WTC11 (cell line): ENCODE data around the gene ZNF609. TPM values are rescaled to one million over a fixed set of nuclear protein-coding genes. Genes with fewer than 3 reads are reported as not detected.

ENCODE experiments used
- ATAC-seq: fragments of 200-7000 bp; cut with Tn5 transposase; 2 replicates; pipeline ENCODE4 v1.10.0; 2021; ENCODE audit warnings: mild to moderate bottlenecking, moderate library complexity
- CTCF ChIA-PET: fragments of 300-600 bp; sonication (Branson Sonifier 250); formaldehyde crosslinking; loops from one replicate; lab custom pipeline; 2021; ENCODE audit warnings: antibody characterized with exemption; lab: Charles Lee
- POLR2A ChIA-PET: fragments of 350-600 bp; sonication (Branson Sonifier 250); formaldehyde crosslinking; loops from one replicate; lab custom pipeline; 2021; ENCODE audit warnings: antibody characterized with exemption; lab: Charles Lee
- DNase-seq: peaks from one replicate; pipeline ENCODE4 v3.0.0; 2021; ENCODE audit warnings: low spot score
- H3K27ac Mint-ChIP-seq: 2 replicates; pipeline ENCODE4 v1.8.0; 2021; ENCODE audit warnings: mixed read lengths
- H3K27me3 Mint-ChIP-seq: 2 replicates; pipeline ENCODE4 v1.8.0; 2021; ENCODE audit warnings: low read depth, mild to moderate bottlenecking, moderate library complexity, mixed read lengths
- H3K36me3 Mint-ChIP-seq: 2 replicates; pipeline ENCODE4 v1.8.0; 2021; ENCODE audit warnings: mixed read lengths
- H3K4me1 Mint-ChIP-seq: 2 replicates; pipeline ENCODE4 v1.8.0; 2022; ENCODE audit warnings: mixed read lengths
- H3K4me3 Mint-ChIP-seq: 2 replicates; pipeline ENCODE4 v1.8.0; 2021; ENCODE audit warnings: mild to moderate bottlenecking, moderate library complexity, mixed read lengths
- H3K9me3 Mint-ChIP-seq: 2 replicates; pipeline ENCODE4 v1.8.0; 2021; ENCODE audit warnings: mixed read lengths
- CREB1 ChIP-seq: sonication (generic); formaldehyde crosslinking; IDR thresholded peaks from 2 replicates; pipeline ENCODE4 v1.8.0; 2023; ENCODE audit warnings: mild to moderate bottlenecking, missing genetic modification reagents
- FOXP1 ChIP-seq: sonication (generic); formaldehyde crosslinking; IDR thresholded peaks from 2 replicates; pipeline ENCODE4 v1.8.0; 2022; ENCODE audit warnings: missing genetic modification reagents, mild to moderate bottlenecking, moderate library complexity, borderline replicate concordance
- GABPB1 ChIP-seq: sonication (generic); formaldehyde crosslinking; IDR thresholded peaks from 2 replicates; pipeline ENCODE4 v1.8.1; 2023; ENCODE audit warnings: mild to moderate bottlenecking, missing genetic modification reagents
- MXD4 ChIP-seq: fragments of 250-450 bp; sonication (Bioruptor Pico); IDR thresholded peaks from 2 replicates; pipeline ENCODE4 v1.8.0; 2021; ENCODE audit warnings: mild to moderate bottlenecking, moderate library complexity, borderline replicate concordance
- NFYB ChIP-seq: sonication (generic); formaldehyde crosslinking; conservative IDR thresholded peaks from 2 replicates; pipeline ENCODE4 v1.8.0; 2022; ENCODE audit warnings: low read depth, missing genetic modification reagents
- NR1H2 ChIP-seq: sonication (generic); formaldehyde crosslinking; IDR thresholded peaks from 2 replicates; pipeline ENCODE4 v1.9.0; 2021; ENCODE audit warnings: mild to moderate bottlenecking, moderate library complexity, missing genetic modification reagents
- PRRX2 ChIP-seq: fragments of 250-450 bp; sonication (Bioruptor Pico); IDR thresholded peaks from 2 replicates; pipeline ENCODE4 v1.8.0; 2021; ENCODE audit warnings: mild to moderate bottlenecking
- RORB ChIP-seq: fragments of 250-450 bp; sonication (Bioruptor Pico); IDR thresholded peaks from 2 replicates; pipeline ENCODE4 v1.9.0; 2021; ENCODE audit warnings: mild to moderate bottlenecking
- SP1 ChIP-seq: sonication (generic); formaldehyde crosslinking; conservative IDR thresholded peaks from 2 replicates; pipeline ENCODE4 v1.8.1; 2022; ENCODE audit warnings: missing genetic modification reagents
- TEAD4 ChIP-seq: sonication (generic); formaldehyde crosslinking; IDR thresholded peaks from 2 replicates; pipeline ENCODE4 v1.8.0; 2022; ENCODE audit warnings: mild to moderate bottlenecking, missing genetic modification reagents
- TP53 ChIP-seq: sonication (generic); formaldehyde crosslinking; IDR thresholded peaks from 2 replicates; pipeline ENCODE4 v1.8.1; 2023; ENCODE audit warnings: mild to moderate bottlenecking, missing genetic modification reagents
- ZNF138 ChIP-seq: sonication (generic); formaldehyde crosslinking; conservative IDR thresholded peaks from 2 replicates; pipeline ENCODE4 v1.8.1; 2022; ENCODE audit warnings: mild to moderate bottlenecking, moderate library complexity, missing genetic modification reagents
- ZNF416 ChIP-seq: fragments of 250-450 bp; sonication (Bioruptor Pico); IDR thresholded peaks from 2 replicates; pipeline ENCODE4 v1.9.0; 2021; ENCODE audit warnings: mild to moderate bottlenecking, inconsistent platforms
- ZNF423 ChIP-seq: fragments of 250-450 bp; sonication (Bioruptor Pico); IDR thresholded peaks from 2 replicates; pipeline ENCODE4 v2.1.2; 2022; ENCODE audit warnings: mild to moderate bottlenecking, moderate library complexity
- total RNA-seq: library from RNA; stranded (reverse); gene quantifications from 3 replicates; pipeline ENCODE4 v1.2.3, GENCODE V29; 2021
- TF ChIP-seq, protein P1 (sequence below): sonication (generic); formaldehyde crosslinking; IDR thresholded peaks from 2 replicates; pipeline ENCODE4 v1.8.1; 2023; ENCODE audit warnings: mild to moderate bottlenecking, moderate library complexity, missing genetic modification reagents
- TF ChIP-seq, protein P2 (sequence below): sonication (generic); formaldehyde crosslinking; IDR thresholded peaks from 2 replicates; pipeline ENCODE4 v1.8.0; 2022; ENCODE audit warnings: missing genetic modification reagents
- TF ChIP-seq, protein P3 (sequence below): sonication (generic); formaldehyde crosslinking; IDR thresholded peaks from 2 replicates; pipeline ENCODE4 v1.8.1; 2022; ENCODE audit warnings: low read depth, mild to moderate bottlenecking, moderate library complexity, missing genetic modification reagents, borderline replicate concordance
- TF ChIP-seq, protein P4 (sequence below): sonication (generic); formaldehyde crosslinking; IDR thresholded peaks from 2 replicates; pipeline ENCODE4 v1.8.1; 2022; ENCODE audit warnings: mild to moderate bottlenecking, missing genetic modification reagents, moderate library complexity, borderline replicate concordance
- TF ChIP-seq, protein P5 (sequence below): sonication (generic); formaldehyde crosslinking; IDR thresholded peaks from 2 replicates; pipeline ENCODE4 v1.8.1; 2023; ENCODE audit warnings: mild to moderate bottlenecking, missing genetic modification reagents, moderate library complexity
- TF ChIP-seq, protein P6 (sequence below): sonication (generic); formaldehyde crosslinking; IDR thresholded peaks from 2 replicates; pipeline ENCODE4 v1.8.0; 2023; ENCODE audit warnings: mild to moderate bottlenecking, missing genetic modification reagents
- TF ChIP-seq, protein P7 (sequence below): sonication (generic); formaldehyde crosslinking; IDR thresholded peaks from 2 replicates; pipeline ENCODE4 v1.8.0; 2022; ENCODE audit warnings: mild to moderate bottlenecking, missing genetic modification reagents

Gene ZNF609
- total RNA-seq, 1 experiment from 2014 or later, result 47.4 TPM

DNA sequence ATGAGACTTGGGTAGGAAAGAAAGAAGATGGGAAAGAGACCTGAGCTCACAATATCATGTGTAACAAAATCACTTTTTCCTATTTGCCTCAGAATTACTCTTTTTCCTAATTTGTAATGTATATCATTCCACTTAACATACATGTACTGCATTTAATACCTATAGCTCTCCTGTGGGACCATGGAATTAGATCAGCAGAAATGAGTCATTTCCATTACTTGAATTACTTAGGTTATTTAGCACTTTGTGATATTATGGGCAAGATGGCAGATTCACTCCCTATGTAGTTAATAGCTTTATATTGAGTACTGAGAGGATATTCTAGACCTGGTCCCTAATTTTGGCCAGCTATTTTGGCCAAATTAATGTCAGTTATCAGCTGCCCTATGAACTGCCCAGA is 70.5 kb downstream of the ZNF609 start (continued):
- TF ChIP-seq, protein P1, sequence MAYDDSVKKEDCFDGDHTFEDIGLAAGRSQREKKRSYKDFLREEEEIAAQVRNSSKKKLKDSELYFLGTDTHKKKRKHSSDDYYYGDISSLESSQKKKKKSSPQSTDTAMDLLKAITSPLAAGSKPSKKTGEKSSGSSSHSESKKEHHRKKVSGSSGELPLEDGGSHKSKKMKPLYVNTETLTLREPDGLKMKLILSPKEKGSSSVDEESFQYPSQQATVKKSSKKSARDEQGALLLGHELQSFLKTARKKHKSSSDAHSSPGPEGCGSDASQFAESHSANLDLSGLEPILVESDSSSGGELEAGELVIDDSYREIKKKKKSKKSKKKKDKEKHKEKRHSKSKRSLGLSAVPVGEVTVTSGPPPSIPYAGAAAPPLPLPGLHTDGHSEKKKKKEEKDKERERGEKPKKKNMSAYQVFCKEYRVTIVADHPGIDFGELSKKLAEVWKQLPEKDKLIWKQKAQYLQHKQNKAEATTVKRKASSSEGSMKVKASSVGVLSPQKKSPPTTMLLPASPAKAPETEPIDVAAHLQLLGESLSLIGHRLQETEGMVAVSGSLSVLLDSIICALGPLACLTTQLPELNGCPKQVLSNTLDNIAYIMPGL, result no peak

DNA sequence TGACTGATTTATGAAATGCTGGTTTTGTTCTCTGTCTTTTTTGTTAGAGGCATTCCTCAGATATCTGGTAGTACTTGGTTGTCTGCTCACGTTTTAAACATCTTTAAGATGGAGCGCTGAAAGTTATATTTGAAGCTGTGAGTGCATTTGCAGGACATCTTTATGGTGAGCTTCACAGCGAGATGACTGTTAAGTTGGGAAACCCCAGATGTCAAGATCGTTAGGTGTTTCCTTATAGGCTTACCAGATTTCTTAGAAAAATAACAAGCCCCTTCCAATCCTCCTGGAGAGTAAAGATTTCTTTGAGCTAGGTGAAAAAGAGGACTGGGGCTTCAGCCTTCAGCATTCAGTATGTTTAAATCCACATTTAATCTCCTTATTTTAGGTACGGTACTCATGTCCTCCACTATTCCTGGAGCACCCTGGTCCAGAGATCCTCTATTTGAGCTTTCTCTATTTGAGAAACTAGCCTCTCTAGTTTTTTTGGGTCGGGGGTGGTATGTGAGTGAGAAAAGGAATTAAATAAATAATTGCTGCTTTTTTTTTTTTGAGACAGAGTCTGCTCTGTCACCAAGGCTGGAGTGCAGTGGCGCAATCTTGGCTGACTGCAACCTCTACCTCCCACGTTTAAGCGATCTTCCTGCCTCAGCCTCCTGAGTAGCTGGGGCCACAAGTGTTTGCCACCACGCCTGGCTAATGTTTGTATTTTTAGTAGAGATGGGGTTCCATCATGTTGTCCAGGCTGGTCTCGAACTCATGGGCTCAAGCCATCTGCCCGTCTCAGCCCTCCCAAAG is 72.3 kb downstream of the ZNF609 start:
- H3K4me1 Mint-ChIP-seq, result peaks cover 5% of the 10 kb centered on the region
- DNase-seq, result no peak
- no peaks in the 10 kb centered on the region for H3K27me3 Mint-ChIP-seq
- no peak for TF ChIP-seq TP53 (CRISPR knock-in tag)
- no peak for TF ChIP-seq TEAD4 (CRISPR knock-in tag)
- no peak for TF ChIP-seq GABPB1 (CRISPR knock-in tag)
- TF ChIP-seq, protein P2, sequence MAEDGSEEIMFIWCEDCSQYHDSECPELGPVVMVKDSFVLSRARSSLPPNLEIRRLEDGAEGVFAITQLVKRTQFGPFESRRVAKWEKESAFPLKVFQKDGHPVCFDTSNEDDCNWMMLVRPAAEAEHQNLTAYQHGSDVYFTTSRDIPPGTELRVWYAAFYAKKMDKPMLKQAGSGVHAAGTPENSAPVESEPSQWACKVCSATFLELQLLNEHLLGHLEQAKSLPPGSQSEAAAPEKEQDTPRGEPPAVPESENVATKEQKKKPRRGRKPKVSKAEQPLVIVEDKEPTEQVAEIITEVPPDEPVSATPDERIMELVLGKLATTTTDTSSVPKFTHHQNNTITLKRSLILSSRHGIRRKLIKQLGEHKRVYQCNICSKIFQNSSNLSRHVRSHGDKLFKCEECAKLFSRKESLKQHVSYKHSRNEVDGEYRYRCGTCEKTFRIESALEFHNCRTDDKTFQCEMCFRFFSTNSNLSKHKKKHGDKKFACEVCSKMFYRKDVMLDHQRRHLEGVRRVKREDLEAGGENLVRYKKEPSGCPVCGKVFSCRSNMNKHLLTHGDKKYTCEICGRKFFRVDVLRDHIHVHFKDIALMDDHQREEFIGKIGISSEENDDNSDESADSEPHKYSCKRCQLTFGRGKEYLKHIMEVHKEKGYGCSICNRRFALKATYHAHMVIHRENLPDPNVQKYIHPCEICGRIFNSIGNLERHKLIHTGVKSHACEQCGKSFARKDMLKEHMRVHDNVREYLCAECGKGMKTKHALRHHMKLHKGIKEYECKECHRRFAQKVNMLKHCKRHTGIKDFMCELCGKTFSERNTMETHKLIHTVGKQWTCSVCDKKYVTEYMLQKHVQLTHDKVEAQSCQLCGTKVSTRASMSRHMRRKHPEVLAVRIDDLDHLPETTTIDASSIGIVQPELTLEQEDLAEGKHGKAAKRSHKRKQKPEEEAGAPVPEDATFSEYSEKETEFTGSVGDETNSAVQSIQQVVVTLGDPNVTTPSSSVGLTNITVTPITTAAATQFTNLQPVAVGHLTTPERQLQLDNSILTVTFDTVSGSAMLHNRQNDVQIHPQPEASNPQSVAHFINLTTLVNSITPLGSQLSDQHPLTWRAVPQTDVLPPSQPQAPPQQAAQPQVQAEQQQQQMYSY (CRISPR knock-in tag), result no peak
- no peak for TF ChIP-seq PRRX2 (CRISPR knock-in tag)
- TF ChIP-seq ZNF423, result no peak
- no peak for TF ChIP-seq SP1
- TF ChIP-seq ZNF138 (CRISPR knock-in tag), result no peak
- TF ChIP-seq ZNF416 (CRISPR knock-in tag), result no peak
- TF ChIP-seq RORB (CRISPR knock-in tag), result no peak
- no peak for TF ChIP-seq NR1H2
- TF ChIP-seq, protein P3, sequence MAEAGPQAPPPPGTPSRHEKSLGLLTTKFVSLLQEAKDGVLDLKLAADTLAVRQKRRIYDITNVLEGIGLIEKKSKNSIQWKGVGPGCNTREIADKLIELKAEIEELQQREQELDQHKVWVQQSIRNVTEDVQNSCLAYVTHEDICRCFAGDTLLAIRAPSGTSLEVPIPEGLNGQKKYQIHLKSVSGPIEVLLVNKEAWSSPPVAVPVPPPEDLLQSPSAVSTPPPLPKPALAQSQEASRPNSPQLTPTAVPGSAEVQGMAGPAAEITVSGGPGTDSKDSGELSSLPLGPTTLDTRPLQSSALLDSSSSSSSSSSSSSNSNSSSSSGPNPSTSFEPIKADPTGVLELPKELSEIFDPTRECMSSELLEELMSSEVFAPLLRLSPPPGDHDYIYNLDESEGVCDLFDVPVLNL (CRISPR knock-in tag), result no peak
- TF ChIP-seq MXD4 (CRISPR knock-in tag), result no peak
- POLR2A ChIA-PET, result no interaction called here
- H3K9me3 Mint-ChIP-seq, result no peaks in the 10 kb centered on the region
- no peak for ATAC-seq
- H3K4me3 Mint-ChIP-seq, result no peak overlapping the region
- H3K27ac Mint-ChIP-seq, result no peak overlapping the region; the same call in 1 of the 2 replicates
- H3K36me3 Mint-ChIP-seq, result peaks cover 3% of the 10 kb centered on the region
- CTCF ChIA-PET, result no interaction called here

DNA sequence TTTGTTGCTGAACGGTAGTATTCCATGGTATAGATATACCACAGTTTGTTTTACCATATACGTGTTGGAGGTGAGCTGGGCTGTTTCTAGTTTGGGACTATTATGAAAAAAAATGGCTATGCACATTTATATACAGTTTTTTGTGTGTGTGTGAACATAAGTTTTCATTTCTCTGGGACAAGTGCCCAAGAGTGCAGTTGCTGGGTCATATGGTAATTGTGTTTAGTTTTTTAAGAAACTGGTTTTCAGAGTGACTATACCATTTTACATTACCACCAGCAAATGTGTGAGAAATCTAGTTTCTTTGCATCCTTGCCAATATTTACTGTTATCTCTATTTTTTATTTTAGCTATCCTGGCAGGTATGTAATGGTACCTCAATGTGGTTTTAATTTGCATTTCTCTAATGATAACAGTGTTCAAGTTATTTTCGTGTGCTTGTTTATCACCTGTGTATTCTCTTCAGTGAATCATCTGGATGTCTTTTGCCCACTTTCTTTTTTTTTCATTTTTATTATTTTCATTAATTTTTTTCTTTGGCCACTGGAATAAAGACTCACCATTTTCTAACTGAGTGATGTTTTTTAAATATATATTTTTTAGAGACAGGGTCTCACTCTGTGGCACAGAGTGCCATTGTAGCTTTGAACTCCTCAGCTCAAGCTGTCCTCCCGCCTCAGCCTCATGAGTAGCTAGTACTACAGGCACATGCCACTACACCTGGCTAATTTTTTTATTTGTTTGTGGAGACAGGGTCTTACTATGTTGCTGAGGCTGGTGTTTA is 75.3 kb downstream of the ZNF609 start:
- CTCF ChIA-PET, result no interaction called here
- no peak for ATAC-seq
- Mint-ChIP-seq H3K4me3 (no peak overlapping the region), H3K27me3 (no peaks in the 10 kb centered on the region), H3K27ac (peak overlapping the region; percentile 9; the same call in 1 of the 2 replicates), H3K36me3 (no peaks in the 10 kb centered on the region), H3K9me3 (peaks cover 4% of the 10 kb centered on the region; the same call in 1 of the 2 replicates), H3K4me1 (peaks cover 5% of the 10 kb centered on the region)
- DNase-seq, result no peak
- POLR2A ChIA-PET, result no interaction called here
- TF ChIP-seq FOXP1 (CRISPR knock-in tag), result no peak
- TF ChIP-seq, protein P4, sequence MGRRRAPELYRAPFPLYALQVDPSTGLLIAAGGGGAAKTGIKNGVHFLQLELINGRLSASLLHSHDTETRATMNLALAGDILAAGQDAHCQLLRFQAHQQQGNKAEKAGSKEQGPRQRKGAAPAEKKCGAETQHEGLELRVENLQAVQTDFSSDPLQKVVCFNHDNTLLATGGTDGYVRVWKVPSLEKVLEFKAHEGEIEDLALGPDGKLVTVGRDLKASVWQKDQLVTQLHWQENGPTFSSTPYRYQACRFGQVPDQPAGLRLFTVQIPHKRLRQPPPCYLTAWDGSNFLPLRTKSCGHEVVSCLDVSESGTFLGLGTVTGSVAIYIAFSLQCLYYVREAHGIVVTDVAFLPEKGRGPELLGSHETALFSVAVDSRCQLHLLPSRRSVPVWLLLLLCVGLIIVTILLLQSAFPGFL (CRISPR knock-in tag), result no peak
- TF ChIP-seq, protein P5, sequence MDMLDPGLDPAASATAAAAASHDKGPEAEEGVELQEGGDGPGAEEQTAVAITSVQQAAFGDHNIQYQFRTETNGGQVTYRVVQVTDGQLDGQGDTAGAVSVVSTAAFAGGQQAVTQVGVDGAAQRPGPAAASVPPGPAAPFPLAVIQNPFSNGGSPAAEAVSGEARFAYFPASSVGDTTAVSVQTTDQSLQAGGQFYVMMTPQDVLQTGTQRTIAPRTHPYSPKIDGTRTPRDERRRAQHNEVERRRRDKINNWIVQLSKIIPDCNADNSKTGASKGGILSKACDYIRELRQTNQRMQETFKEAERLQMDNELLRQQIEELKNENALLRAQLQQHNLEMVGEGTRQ (CRISPR knock-in tag), result no peak
- TF ChIP-seq CREB1 (CRISPR knock-in tag), result no peak
- TF ChIP-seq, protein P6, sequence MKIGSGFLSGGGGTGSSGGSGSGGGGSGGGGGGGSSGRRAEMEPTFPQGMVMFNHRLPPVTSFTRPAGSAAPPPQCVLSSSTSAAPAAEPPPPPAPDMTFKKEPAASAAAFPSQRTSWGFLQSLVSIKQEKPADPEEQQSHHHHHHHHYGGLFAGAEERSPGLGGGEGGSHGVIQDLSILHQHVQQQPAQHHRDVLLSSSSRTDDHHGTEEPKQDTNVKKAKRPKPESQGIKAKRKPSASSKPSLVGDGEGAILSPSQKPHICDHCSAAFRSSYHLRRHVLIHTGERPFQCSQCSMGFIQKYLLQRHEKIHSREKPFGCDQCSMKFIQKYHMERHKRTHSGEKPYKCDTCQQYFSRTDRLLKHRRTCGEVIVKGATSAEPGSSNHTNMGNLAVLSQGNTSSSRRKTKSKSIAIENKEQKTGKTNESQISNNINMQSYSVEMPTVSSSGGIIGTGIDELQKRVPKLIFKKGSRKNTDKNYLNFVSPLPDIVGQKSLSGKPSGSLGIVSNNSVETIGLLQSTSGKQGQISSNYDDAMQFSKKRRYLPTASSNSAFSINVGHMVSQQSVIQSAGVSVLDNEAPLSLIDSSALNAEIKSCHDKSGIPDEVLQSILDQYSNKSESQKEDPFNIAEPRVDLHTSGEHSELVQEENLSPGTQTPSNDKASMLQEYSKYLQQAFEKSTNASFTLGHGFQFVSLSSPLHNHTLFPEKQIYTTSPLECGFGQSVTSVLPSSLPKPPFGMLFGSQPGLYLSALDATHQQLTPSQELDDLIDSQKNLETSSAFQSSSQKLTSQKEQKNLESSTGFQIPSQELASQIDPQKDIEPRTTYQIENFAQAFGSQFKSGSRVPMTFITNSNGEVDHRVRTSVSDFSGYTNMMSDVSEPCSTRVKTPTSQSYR, result no peak
- TF ChIP-seq, protein P7, sequence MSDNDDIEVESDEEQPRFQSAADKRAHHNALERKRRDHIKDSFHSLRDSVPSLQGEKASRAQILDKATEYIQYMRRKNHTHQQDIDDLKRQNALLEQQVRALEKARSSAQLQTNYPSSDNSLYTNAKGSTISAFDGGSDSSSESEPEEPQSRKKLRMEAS (CRISPR knock-in tag), result no peak
- no peak for TF ChIP-seq NFYB (CRISPR knock-in tag)
